Chondrocyte (in vitro differentiated cells): ENCODE measurements around the gene ASPDH. TPM values are rescaled to one million over a fixed set of nuclear protein-coding genes. Genes with fewer than 3 reads are reported as not detected.
A peak's percentile ranks its signal among the peaks of the same experiment; 100 is the strongest.

Experiments used
- DNase-seq: peaks from one replicate; pipeline ENCODE4 v3.0.0; 2021; ENCODE audit warnings: mixed read lengths, low spot score
- H3K27ac Mint-ChIP-seq: one replicate; pipeline ENCODE4 v1.8.0; 2021; ENCODE audit warnings: mild to moderate bottlenecking, moderate library complexity, mixed read lengths; ENCODE audit not compliant: unreplicated experiment
- H3K27me3 Mint-ChIP-seq: 2 replicates; pipeline ENCODE4 v1.8.0; 2021; ENCODE audit warnings: low read depth, mixed read lengths
- H3K36me3 Mint-ChIP-seq: 2 replicates; pipeline ENCODE4 v1.8.0; 2021; ENCODE audit warnings: low read depth, mixed read lengths
- H3K4me1 Mint-ChIP-seq: 2 replicates; pipeline ENCODE4 v1.8.0; 2021; ENCODE audit warnings: low read depth, mild to moderate bottlenecking, mixed read lengths
- H3K4me3 Mint-ChIP-seq: one replicate; pipeline ENCODE4 v1.8.0; 2021; ENCODE audit warnings: mild to moderate bottlenecking, moderate library complexity, mixed read lengths; ENCODE audit not compliant: unreplicated experiment
- H3K9me3 Mint-ChIP-seq: 2 replicates; pipeline ENCODE4 v1.8.0; 2021; ENCODE audit warnings: low read depth, mixed read lengths
- CTCF ChIP-seq: fragments of 200-600 bp; sonication (generic); IDR thresholded peaks from 2 replicates; pipeline ENCODE4 v1.5.0; 2021; ENCODE audit warnings: antibody characterized with exemption, mild to moderate bottlenecking, moderate library complexity
- total RNA-seq: library from RNA; stranded (reverse); gene quantifications from 3 replicates; pipeline ENCODE4 v1.2.1, GENCODE V29; 2021

Gene ASPDH
- total RNA-seq, 1 donor from 2014 or later: not detected

- no peaks in the 10 kb centered on the region for H3K4me1 Mint-ChIP-seq
- no peaks in the 10 kb centered on the region for H3K36me3 Mint-ChIP-seq
- H3K27ac Mint-ChIP-seq: no peak overlapping the region
- H3K9me3 Mint-ChIP-seq: no peaks in the 10 kb centered on the region
- no peak for DNase-seq
- peaks cover 4% of the 10 kb centered on the region for H3K27me3 Mint-ChIP-seq
- H3K4me3 Mint-ChIP-seq: no peak overlapping the region
- TF ChIP-seq CTCF: no peak
Observed at GRCh38 chr19:50467566-50467965, 46.1 kb downstream of the ASPDH start.

- DNase-seq: no peak
- no peak for TF ChIP-seq CTCF
- H3K9me3 Mint-ChIP-seq: no peaks in the 10 kb centered on the region
- H3K27ac Mint-ChIP-seq: no peak overlapping the region
- peaks cover 4% of the 10 kb centered on the region for H3K27me3 Mint-ChIP-seq
- no peak overlapping the region for H3K4me3 Mint-ChIP-seq
- H3K4me1 Mint-ChIP-seq: no peaks in the 10 kb centered on the region
- H3K36me3 Mint-ChIP-seq: no peaks in the 10 kb centered on the region
Observed at GRCh38 chr19:50466706-50467039, 47.0 kb downstream of the ASPDH start.

GRCh38 chr19:50465986-50466705, 47.6 kb downstream of the ASPDH start:
- no peaks in the 10 kb centered on the region for H3K9me3 Mint-ChIP-seq
- DNase-seq: no peak
- TF ChIP-seq CTCF: peak; percentile 43
- peaks cover 5% of the 10 kb centered on the region for H3K27me3 Mint-ChIP-seq
- H3K4me3 Mint-ChIP-seq: no peak overlapping the region
- H3K27ac Mint-ChIP-seq: no peak overlapping the region
- no peaks in the 10 kb centered on the region for H3K36me3 Mint-ChIP-seq
- peaks cover 3% of the 10 kb centered on the region for H3K4me1 Mint-ChIP-seq

DNA sequence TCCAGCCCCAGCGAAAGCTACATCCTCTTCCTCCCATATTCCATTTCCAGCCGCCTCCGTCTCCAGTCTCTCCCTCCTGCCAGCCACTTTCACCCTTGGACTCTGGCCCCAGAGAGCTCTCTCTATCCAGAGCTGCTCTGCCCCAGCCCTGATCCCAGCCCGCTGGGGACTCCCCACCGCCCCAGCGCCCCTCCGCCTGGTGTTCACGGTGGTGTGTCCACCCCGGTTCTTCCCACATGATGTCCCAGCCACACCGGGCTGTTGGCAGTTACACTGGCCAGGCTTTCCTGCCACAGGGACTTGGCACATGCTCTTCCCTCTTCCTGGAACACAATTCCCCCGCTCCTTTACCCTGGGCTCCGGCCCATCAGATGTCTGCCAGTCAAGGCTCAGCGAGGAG, 48.7 kb downstream of the ASPDH start:
- Mint-ChIP-seq H3K4me3 (no peak overlapping the region), H3K27ac (no peak overlapping the region), H3K9me3 (no peaks in the 10 kb centered on the region), H3K27me3 (peaks cover 6% of the 10 kb centered on the region), H3K4me1 (peaks cover 8% of the 10 kb centered on the region), H3K36me3 (no peaks in the 10 kb centered on the region)
- TF ChIP-seq CTCF: no peak
- DNase-seq: no peak

- no peak for DNase-seq
- H3K27me3 Mint-ChIP-seq: peaks cover 6% of the 10 kb centered on the region
- no peak for TF ChIP-seq CTCF
- peaks cover 8% of the 10 kb centered on the region for H3K4me1 Mint-ChIP-seq
- no peaks in the 10 kb centered on the region for H3K36me3 Mint-ChIP-seq
- H3K9me3 Mint-ChIP-seq: no peaks in the 10 kb centered on the region
- no peak overlapping the region for H3K27ac Mint-ChIP-seq
- H3K4me3 Mint-ChIP-seq: no peak overlapping the region
Observed at GRCh38 chr19:50464348-50464747, 49.4 kb downstream of the ASPDH start.
